GM12891 (cell line): ENCODE measurements around the gene MANF.

Experiments used
- DNase-seq: peaks from one replicate; pipeline ENCODE4 v3.0.0; 2011; ENCODE audit warnings: low spot score; ENCODE audit not compliant: insufficient read length
- FAIRE-seq: peaks from 2 replicates; lab custom pipeline; 2011; peaks lifted over from hg19 to GRCh38; lab: Jason Lieb, UNC
- PAX5 ChIP-seq: IDR thresholded peaks from 2 replicates; pipeline ENCODE4 v1.6.1; 2011; ENCODE audit warnings: low read length, moderate library complexity, mild to moderate bottlenecking; ENCODE audit not compliant: insufficient read depth, severe bottlenecking
- POLR2A ChIP-seq: IDR thresholded peaks from 2 replicates; pipeline ENCODE4 v1.6.1; 2011; ENCODE audit warnings: low read depth, low read length, control low read depth
- POLR2AphosphoS5 ChIP-seq: IDR thresholded peaks from 2 replicates; pipeline ENCODE4 v1.6.1; 2011; ENCODE audit warnings: low read depth, low read length, control low read depth
- POU2F2 ChIP-seq: IDR thresholded peaks from 2 replicates; pipeline ENCODE4 v1.6.1; 2011; ENCODE audit warnings: low read depth, mild to moderate bottlenecking, control low read depth, low read length, moderate library complexity
- SPI1 ChIP-seq: IDR thresholded peaks from 2 replicates; pipeline ENCODE4 v1.6.1; 2011; ENCODE audit warnings: low read depth, low read length, control low read depth
- TAF1 ChIP-seq: IDR thresholded peaks from 2 replicates; pipeline ENCODE4 v1.6.1; 2011; ENCODE audit warnings: low read depth, low read length, control low read depth

The MANF gene

DNA sequence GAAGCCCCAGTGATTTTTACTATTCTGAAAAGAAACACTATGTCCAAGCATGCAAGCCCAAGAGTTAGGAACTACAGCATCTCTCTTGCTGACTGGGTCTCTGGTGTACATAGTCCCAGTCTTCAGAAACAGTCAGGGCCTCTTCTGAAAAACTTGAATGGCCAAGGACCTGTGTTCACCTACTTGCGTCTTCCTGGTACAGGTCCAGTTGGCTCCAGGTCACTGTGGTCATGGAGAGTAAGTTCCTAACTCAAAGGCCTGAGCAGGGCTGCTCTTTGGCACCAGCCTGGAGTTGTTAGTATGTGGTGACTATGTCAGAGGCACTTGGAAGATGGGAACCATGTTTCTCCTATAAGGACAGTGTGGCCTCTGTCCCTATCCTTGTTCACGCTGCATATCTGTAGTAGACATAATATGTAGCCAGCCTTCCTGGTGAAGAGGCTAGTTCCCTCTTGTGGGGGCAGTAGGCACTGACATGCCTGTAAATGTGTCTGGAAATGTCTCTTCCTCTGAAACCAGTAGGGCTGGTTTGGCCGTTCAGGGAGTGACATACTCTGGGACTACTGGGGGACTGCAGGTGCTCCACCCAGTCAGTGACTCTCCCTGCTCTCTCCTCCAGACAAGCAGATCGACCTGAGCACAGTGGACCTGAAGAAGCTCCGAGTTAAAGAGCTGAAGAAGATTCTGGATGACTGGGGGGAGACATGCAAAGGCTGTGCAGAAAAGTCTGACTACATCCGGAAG, 3.4 kb downstream of the MANF start:
- no peak for FAIRE-seq
- TF ChIP-seq POLR2AphosphoS5 (no peak), POU2F2 (no peak), POLR2A (no peak), SPI1 (no peak), TAF1 (no peak), PAX5 (no peak)
- no peak for DNase-seq

DNA sequence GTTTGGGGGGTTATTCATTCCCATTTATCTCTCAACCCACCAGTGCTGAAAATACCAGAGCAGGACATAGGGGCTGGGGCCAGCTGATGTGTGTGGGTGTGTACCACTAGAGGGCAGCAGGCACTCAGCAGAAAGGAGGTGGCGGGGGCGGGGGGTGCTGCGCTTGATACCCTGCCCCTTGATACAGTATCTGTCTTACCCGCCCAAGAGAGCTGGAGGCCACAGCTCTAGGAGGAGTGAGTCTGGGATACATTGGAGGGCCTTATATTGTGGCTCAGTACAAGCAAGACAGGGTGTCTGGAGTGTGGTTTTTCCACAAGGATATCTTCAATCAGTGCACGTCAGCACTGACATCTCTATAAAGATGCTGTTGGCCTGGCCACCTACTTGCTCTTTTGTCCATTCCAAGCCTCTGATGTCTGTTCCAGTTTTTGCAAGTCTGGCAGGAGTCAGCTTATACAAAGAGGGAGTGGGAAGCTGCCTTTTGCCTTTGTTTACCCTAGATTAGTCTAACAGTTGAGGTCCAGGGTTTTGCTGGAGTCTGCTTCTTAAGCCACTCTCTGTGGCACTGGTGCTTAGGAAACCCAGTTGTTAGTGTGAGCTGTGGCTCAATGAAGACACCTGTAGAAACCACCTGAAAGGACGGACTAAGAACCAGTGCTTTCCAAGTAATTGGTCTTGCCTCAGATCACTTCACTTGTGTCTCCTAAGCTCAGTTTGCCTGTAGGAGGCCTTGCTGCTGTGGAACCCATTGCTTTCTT, 4.5 kb downstream of the MANF start:
- TF ChIP-seq SPI1 = no peak
- TF ChIP-seq PAX5 = no peak
- TF ChIP-seq POU2F2 = no peak
- no peak; the same call in 1 of the 2 replicates for TF ChIP-seq POLR2AphosphoS5
- no peak for TF ChIP-seq POLR2A
- no peak for TF ChIP-seq TAF1
- FAIRE-seq = peak; percentile 55
- DNase-seq = no peak

DNA sequence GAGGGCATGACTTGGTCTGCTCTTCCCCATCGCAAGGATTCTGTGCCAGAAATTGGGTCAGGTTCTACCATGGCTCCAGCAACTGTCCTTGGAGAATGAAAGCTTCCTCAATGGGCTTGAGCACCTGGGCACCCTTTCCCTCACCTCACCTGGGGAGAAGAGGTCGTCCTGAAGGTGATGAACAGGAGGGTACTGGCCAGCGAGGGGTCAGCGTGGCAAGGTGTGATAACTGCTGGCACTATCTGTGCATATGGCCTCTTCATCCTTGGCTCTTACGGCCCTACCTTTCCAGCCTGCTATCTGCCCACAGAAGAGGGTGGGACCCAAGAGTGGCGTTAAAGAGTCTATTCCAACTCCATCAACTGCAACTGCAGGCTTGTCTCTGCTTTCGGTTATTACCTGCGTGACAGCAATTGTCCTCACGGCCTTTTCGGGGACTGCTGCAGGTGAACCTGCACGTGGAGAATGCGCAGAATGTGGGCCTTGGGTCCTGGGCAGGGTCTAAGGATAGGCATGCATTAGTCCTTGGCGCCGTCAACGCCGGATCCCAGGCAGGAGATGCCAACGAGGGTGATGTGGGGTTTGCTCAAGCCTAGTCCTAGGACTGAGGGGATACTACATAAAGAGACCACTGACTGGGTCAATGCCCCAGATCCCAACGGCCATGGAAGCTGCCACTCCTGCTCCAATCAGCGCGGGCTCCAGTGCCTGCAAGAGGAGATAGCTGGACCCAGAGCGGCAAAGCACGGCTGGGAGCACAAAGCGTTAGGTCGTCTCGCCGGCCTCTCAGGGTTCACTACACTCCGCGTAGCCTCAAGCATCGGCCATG, 5.4 kb downstream of the MANF start:
- FAIRE-seq = no peak
- no peak for TF ChIP-seq SPI1
- TF ChIP-seq POLR2A = no peak; the same call in 1 of the 2 replicates
- no peak for TF ChIP-seq POU2F2
- no peak for TF ChIP-seq PAX5
- TF ChIP-seq TAF1 = no peak
- TF ChIP-seq POLR2AphosphoS5 = no peak

DNA sequence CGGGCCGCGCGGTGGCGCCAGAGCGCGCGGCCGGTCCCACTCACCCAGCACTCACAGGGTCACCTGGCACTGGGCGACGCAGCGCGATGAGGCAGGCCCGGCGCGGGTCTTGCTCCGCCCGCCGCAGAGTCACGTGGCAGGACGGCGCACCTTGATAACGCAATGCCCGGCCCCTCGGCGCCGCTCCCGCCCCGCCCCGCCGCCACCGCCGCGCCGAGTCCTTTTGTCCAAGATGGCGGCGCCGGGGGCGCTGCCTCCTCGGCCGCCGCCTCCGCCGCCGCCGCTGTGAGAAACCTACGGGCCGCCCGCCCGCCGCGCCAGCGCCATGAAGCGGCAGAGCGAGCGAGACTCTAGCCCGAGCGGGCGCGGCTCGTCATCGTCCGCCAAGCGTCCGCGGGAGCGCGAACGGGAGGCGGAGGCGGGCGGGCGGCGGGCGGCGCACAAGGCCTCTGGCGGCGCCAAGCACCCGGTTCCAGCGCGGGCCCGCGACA, 6.0 kb downstream of the MANF start, which contains the start of gene RBM15B:
Gene RBM15B (plus strand): TSS at position 211 of the 491 bp plus-strand sequence. CDS start 115 bp downstream, at position 326.
- DNase-seq (peak; percentile 96), FAIRE-seq (peak; percentile 100)
- TF ChIP-seq POLR2A = peak; percentile 41; the same call in 1 of the 2 replicates
- TF ChIP-seq TAF1 = peak; percentile 74
- TF ChIP-seq SPI1 = no peak
- peak; percentile 68 for TF ChIP-seq POU2F2
- no peak for TF ChIP-seq PAX5
- no peak for TF ChIP-seq POLR2AphosphoS5

More for the DNA sequence above, 5.4 kb downstream of the MANF start:
- DNase-seq = no peak

DNA sequence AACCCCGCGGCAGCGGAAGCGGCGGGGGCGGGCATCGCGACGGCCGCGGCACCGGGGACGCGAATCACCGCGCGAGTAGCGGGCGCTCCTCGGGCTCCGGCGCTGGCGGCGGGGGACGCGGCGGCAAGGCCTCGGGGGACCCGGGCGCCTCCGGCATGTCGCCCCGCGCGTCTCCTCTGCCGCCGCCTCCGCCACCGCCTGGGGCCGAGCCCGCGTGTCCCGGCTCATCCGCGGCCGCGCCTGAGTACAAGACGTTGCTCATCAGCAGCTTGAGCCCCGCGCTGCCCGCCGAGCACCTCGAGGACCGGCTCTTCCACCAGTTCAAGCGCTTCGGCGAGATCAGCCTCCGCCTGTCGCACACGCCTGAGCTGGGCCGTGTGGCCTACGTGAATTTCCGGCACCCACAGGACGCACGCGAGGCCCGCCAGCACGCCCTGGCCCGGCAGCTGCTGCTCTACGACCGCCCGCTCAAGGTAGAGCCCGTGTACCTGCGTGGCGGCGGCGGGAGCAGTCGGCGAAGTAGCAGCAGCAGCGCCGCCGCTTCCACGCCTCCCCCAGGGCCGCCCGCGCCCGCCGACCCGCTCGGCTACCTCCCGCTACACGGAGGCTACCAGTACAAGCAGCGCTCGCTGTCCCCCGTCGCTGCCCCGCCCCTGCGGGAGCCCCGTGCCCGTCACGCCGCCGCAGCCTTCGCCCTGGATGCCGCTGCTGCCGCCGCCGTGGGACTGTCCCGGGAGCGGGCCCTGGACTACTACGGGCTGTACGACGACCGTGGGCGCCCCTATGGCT, 6.7 kb downstream of the MANF start:
- no peak for FAIRE-seq
- peak; percentile 43 for DNase-seq
- no peak for TF ChIP-seq SPI1
- TF ChIP-seq POLR2A = no peak
- TF ChIP-seq TAF1 = no peak
- no peak for TF ChIP-seq POLR2AphosphoS5
- TF ChIP-seq PAX5 = no peak
- TF ChIP-seq POU2F2 = no peak

DNA sequence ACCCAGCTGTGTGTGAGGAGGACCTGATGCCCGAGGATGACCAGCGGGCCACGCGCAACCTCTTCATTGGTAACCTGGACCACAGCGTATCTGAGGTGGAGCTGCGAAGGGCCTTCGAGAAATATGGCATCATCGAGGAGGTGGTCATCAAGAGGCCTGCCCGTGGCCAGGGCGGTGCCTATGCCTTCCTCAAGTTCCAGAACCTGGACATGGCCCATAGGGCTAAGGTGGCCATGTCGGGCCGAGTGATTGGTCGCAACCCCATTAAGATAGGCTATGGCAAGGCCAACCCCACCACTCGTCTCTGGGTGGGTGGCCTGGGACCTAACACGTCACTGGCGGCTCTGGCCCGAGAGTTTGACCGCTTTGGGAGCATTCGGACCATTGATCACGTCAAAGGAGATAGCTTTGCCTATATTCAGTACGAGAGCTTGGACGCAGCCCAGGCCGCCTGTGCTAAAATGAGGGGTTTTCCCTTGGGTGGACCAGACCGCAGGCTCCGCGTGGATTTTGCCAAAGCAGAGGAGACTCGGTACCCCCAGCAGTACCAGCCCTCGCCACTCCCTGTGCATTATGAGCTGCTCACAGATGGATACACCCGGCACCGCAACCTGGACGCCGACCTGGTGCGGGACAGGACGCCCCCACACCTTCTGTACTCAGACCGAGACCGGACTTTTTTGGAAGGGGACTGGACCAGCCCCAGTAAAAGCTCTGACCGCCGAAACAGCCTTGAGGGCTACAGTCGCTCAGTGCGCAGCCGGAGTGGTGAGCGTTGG, 7.5 kb downstream of the MANF start:
- FAIRE-seq = no peak
- TF ChIP-seq POLR2AphosphoS5 (no peak), SPI1 (no peak), PAX5 (no peak), POU2F2 (no peak), TAF1 (no peak), POLR2A (no peak)
- no peak for DNase-seq

DNA sequence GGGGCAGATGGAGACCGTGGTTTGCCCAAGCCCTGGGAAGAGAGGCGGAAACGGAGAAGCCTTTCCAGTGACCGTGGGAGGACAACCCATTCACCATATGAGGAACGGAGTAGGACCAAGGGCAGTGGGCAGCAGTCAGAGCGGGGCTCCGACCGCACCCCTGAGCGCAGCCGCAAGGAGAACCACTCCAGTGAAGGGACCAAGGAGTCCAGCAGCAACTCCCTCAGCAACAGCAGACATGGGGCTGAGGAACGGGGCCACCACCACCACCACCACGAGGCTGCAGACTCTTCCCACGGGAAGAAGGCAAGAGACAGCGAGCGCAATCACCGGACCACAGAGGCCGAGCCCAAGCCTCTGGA, 8.0 kb downstream of the MANF start:
- TF ChIP-seq SPI1 (no peak), POU2F2 (no peak)
- FAIRE-seq = no peak
- DNase-seq = no peak

DNA sequence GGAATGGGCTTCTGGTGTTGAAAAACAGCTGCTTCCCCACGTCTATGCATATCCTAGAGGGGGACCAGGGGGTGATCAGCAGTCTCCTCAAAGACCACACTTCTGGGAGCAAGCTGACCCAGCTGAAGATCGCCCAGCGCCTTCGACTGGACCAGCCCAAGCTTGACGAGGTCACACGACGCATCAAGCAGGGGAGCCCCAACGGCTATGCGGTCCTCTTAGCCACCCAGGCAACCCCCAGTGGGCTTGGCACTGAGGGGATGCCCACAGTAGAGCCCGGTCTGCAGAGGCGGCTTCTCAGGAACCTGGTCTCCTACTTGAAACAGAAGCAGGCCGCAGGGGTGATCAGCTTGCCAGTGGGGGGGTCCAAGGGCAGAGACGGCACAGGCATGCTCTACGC, 8.5 kb downstream of the MANF start:
- TF ChIP-seq TAF1 (no peak), POLR2A (no peak; the same call in 1 of the 2 replicates), POLR2AphosphoS5 (peak; percentile 78)
- DNase-seq = no peak
- FAIRE-seq = no peak
